Gastrocnemius medialis (tissue), 4 donors: ENCODE data around the gene UPK3B. TPM values are rescaled to one million over a fixed set of nuclear protein-coding genes. Genes with fewer than 3 reads are reported as not detected.
"Not testable (repeated sequence)": the region's sequence is repeated elsewhere in the genome, so short reads cannot be mapped to it uniquely, and the experiment has no call there.

Experiments
- ATAC-seq, 2 donors: fragments of 150-250 bp; one replicate each; pipeline ENCODE4 v1.9.1; 2016
- DNase-seq, 2 donors: peaks; one replicate each; pipeline ENCODE4 v3.0.0-alpha.2; 2019
- H3K27ac ChIP-seq, 4 donors: fragments of 200-600 bp; sonication (generic); 1 replicate in 1 of 4; 2 replicates in 3 of 4; pipeline ENCODE4 v1.5.1; 2016 to 2018; ENCODE audit warnings: mild to moderate bottlenecking in 2 of 4, moderate library complexity in 1 of 4
- H3K27me3 ChIP-seq, 3 donors: fragments of 200-600 bp; sonication (generic) in 2 of 3; 1 replicate in 1 of 3; 2 replicates in 2 of 3; pipeline versions ENCODE4 v1.5.1 to v1.6.0; 2016 to 2019; ENCODE audit warnings: mild to moderate bottlenecking in 1 of 3, moderate library complexity in 1 of 3
- H3K36me3 ChIP-seq, 2 donors: fragments of 200-600 bp; sonication (generic) in 1 of 2; one replicate each; pipeline ENCODE4 v1.5.1; 2017 to 2018
- H3K4me1 ChIP-seq, 2 donors: fragments of 200-600 bp; sonication (generic) in 1 of 2; one replicate each; pipeline ENCODE4 v1.5.1; 2016 to 2017; ENCODE audit warnings: mild to moderate bottlenecking in 2 of 2
- H3K4me3 ChIP-seq, 4 donors: fragments of 200-600 bp; sonication (generic) in 3 of 4; 1 replicate in 1 of 4; 2 replicates in 3 of 4; pipeline ENCODE4 v1.5.1; 2016 to 2019; ENCODE audit warnings: mild to moderate bottlenecking in 2 of 4
- H3K9me3 ChIP-seq, 3 donors: fragments of 200-600 bp; sonication (generic) in 2 of 3; 1 replicate in 1 of 3; 2 replicates in 2 of 3; pipeline ENCODE4 v1.5.1; 2016 to 2019
- in situ Hi-C, 4 donors: fragments of 200-750 bp; cut with MboI; loops; one replicate each; pipeline versions ENCODE4 v1.15.0 to v1.8.0; 2017; ENCODE audit warnings: low sequenced_read_pairs in 4 of 4
- intact Hi-C: fragments of 100-400 bp; cut with DNase I; formaldehyde crosslinking; loops from one replicate; pipeline ENCODE4 v1.15.1; 2023; ENCODE audit warnings: low total_unique reads
- total RNA-seq, 4 donors: library from RNA; depleted of rRNA; stranded (reverse); fragments of >200 nt; gene quantifications; one replicate each; pipeline versions ENCODE4 v1.1.0 to v1.2.3, GENCODE V29; 2016

UPK3B gene
- total RNA-seq, 4 donors from 2014 or later, result 0.22 to 0.92 (median 0.27) TPM; not detected in 1

DNA sequence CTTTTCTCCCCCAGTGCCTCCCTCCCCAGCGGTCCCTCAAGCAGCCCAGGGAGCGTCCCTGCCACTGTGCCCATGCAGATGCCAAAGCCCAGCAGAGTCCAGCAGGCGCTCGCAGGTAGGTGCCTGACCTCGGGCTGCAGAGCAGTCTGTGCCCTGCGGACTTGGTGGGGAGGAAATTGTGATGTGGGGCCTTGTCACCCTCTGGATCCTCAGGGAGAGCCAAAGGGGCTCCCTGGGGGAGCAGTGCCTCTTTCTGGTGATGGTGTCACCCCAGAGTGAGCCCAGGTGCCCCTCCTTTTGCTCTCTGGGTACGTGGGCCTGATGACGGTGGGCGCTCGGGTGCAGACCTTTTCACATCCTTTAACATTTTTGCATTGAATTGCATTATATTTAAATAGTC lies 18.2 kb upstream of the UPK3B start:
- intact Hi-C loops, H3K4me3 ChIP-seq, H3K4me1 ChIP-seq, in situ Hi-C loops, ATAC-seq, DNase-seq, H3K36me3 ChIP-seq, H3K27me3 ChIP-seq, H3K9me3 ChIP-seq, H3K27ac ChIP-seq: not testable (repeated sequence)

DNA sequence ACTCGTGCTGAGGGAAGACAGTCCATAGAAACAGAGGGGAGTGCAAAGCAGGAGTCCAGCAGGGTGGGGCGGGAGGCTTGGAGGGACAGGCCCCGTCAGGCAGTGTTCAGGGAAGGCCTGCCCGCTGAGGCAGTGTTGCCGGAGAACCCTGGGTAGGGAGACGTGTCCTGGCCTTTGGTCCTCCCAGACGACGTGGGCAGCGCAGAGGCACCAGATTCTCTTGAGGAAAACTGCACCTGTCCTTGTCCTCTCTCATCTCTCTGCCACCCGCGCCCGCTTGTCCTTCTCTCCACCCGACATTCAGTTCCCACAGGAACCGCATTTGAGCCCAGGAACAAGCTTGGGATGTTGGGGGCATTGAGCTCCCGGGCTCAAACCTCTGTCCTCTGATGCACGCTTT lies 14.6 kb upstream of the UPK3B start:
- H3K27me3 ChIP-seq, H3K4me3 ChIP-seq, H3K9me3 ChIP-seq, intact Hi-C loops, DNase-seq, H3K36me3 ChIP-seq, H3K4me1 ChIP-seq, H3K27ac ChIP-seq, in situ Hi-C loops, ATAC-seq: not testable (repeated sequence)

DNA sequence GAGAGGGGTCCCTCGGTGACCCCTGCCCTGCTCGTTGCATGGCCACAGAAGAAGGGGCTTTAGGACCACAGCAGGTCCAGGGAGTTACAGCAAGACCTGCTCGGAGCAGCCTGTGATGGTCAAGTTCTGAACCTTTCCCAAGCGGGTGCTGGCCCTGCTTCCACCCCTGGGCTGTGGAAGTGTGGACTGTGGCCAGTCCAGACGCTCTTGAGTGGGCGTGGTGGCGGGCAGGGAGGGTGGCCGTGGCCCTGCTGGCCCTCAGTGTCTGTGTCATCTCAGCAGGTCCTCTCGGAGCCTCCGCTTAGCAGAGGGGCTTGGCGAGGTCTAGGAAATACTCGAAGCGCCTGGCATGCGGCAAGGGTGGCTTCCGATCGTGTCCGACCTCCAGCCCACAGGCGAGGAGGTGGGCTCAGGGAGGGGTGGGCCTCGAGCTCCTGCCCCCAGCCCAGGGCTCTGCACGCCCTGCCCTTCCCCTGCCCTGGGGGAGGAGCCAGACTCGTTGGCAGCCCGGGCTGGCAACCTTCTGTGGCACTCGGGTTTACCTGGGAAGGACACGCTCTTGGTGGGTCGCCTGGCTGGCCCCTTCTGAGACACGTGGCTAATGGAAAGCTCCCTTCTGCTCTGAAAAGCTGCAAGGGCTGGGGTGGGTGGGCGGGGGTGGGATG lies 12.3 kb upstream of the UPK3B start:
- H3K4me3 ChIP-seq, H3K27ac ChIP-seq, H3K4me1 ChIP-seq, DNase-seq, H3K9me3 ChIP-seq, in situ Hi-C loops, intact Hi-C loops, H3K27me3 ChIP-seq, ATAC-seq, H3K36me3 ChIP-seq: not testable (repeated sequence)

DNA sequence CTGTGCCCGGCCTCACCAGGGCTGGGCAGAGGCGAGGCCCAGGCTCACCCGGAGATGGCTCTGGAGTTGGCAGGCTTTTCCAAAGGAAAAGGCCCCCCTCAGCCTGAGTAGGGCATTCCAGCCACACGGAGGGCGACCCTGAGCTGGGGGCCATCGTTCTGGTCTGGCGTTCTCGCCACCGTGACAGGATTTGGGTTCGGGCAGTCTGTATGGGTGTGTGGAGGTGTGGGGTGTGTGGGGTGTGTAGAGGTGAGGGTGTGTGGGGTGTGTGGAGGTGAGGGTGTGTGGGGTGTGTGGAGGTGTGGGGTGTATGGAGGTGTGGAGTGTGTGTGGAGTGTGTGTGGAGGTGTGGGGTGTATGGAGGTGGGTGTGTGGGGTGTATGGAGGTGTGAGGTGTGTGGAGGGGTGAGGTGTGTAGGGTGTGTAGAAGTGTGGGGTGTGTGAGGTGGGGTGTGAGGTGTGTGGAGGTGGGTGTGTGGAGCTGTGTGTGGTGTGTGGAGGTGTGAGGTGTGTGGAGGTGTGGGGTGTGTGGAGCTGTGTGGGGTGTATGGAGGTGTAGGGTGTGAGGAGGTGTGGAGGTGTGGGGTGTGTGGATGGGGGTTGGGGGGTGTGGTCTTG lies 11.7 kb upstream of the UPK3B start:
- H3K36me3 ChIP-seq, H3K27me3 ChIP-seq, intact Hi-C loops, H3K9me3 ChIP-seq, DNase-seq, ATAC-seq, H3K4me1 ChIP-seq, in situ Hi-C loops, H3K4me3 ChIP-seq, H3K27ac ChIP-seq: not testable (repeated sequence)

DNA sequence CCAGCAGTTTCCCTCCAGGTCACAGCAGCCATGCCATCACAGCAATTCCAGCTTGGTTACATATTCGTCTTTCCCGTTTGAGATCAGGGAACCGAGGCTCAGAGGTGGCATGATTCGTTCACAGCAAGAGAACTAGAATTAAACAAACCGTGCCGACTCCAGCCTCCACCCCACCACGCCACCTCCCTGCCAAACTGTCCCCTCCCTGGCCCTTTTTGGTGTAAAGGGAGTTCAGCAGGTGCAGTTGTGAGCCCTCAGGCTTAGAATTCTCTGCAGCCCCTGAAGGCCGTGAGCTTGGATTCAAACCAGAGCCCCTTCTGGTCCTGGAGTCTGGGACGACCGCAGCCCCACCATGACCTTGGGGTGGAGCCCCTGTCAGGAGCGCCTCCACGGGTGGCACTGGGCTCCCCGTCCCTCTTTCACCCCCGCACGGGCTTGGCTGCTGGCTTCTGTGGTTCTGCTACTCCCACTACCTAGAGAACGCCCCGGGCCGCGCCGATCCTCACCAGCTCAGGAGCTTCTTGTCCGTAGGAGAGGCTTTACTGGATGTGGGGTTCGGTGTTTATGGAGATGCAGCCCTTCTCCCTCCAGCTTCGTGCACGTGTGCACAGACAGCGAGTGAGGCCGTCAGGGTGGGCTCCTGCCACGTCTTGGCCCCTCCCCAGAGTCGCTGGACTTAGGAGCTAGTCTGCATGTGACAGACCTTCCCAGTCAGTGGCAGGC lies 11.0 kb upstream of the UPK3B start:
- H3K27ac ChIP-seq, H3K9me3 ChIP-seq, ATAC-seq, H3K27me3 ChIP-seq, DNase-seq, H3K4me3 ChIP-seq, H3K4me1 ChIP-seq, in situ Hi-C loops, intact Hi-C loops, H3K36me3 ChIP-seq: not testable (repeated sequence)

DNA sequence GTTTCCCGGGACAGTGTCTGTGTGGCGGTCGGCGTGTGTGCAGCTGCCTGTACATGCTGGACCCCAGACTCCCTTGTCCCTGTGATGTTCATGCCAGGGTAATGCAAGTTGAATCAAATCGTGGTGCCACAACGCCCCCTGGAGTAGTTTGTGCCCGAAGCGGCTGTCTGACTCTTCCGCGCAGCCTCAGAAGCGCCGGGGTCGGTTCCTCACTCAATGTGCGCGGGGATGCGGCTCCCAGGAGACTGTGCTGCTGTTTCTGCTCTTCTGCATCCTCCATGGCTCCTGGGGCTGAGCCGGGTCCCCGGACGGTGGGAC lies 10.5 kb upstream of the UPK3B start:
- H3K4me3 ChIP-seq, H3K27me3 ChIP-seq, in situ Hi-C loops, DNase-seq, H3K9me3 ChIP-seq, H3K36me3 ChIP-seq, intact Hi-C loops, H3K4me1 ChIP-seq, H3K27ac ChIP-seq, ATAC-seq: not testable (repeated sequence)

DNA sequence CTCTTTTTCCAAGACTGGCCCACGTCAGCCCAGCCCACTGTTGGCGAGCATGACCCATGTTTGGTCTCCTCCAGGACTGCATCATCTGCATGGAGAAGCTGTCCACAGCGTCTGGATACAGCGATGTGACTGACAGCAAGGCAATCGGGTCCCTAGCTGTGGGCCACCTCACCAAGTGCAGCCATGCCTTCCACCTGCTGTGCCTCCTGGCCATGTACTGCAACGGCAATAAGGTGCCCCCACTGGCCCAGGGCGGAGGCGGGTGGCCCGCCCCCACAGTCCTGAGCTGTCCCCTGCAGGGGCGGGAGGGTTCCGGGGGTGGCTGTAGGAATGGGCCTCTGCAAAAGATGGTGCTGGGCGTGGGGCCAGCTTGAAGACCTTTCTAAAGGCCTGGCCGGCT lies 8.1 kb upstream of the UPK3B start:
- intact Hi-C loops, H3K27ac ChIP-seq, ATAC-seq, H3K4me1 ChIP-seq, H3K9me3 ChIP-seq, in situ Hi-C loops, H3K4me3 ChIP-seq, H3K27me3 ChIP-seq, H3K36me3 ChIP-seq, DNase-seq: not testable (repeated sequence)

DNA sequence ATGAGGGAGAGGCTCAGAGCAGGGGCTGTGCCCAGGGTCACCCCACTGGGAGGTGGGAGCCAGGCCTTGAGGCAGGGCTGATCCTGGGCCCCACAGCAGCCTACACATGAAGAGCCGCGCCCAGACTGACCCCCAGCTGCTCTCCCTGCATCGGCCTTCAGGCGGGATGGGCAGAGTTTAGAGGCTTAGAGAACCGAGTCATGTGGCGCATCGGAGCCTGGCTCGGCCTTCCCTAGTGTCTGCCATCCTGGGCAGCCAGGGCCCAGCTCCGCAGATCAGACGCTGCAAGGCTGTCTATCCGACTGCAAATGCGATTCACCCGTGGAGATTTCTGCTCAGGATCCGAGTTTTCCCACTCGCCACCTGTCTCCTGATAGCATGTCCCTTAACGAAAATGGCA lies 7.5 kb upstream of the UPK3B start:
- H3K4me3 ChIP-seq, DNase-seq, H3K27ac ChIP-seq, H3K9me3 ChIP-seq, in situ Hi-C loops, H3K27me3 ChIP-seq, H3K4me1 ChIP-seq, ATAC-seq, intact Hi-C loops, H3K36me3 ChIP-seq: not testable (repeated sequence)

DNA sequence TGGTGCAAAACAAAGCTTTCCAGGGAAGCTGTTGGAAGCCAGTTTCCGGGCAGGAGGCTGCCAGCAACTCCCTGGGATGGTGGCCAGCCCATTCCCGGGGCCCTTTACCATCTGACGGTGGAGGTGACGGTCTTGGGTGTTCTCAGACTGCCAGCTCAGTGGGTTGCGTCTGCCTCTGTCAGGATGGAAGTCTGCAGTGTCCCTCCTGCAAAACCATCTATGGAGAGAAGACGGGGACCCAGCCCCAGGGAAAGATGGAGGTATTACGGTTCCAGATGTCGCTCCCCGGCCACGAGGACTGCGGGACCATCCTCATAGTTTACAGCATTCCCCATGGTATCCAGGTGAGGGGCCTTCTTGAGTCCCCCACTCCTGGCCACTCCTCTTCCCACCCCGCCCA lies 7.1 kb upstream of the UPK3B start:
- DNase-seq, in situ Hi-C loops: not testable (repeated sequence)

DNA sequence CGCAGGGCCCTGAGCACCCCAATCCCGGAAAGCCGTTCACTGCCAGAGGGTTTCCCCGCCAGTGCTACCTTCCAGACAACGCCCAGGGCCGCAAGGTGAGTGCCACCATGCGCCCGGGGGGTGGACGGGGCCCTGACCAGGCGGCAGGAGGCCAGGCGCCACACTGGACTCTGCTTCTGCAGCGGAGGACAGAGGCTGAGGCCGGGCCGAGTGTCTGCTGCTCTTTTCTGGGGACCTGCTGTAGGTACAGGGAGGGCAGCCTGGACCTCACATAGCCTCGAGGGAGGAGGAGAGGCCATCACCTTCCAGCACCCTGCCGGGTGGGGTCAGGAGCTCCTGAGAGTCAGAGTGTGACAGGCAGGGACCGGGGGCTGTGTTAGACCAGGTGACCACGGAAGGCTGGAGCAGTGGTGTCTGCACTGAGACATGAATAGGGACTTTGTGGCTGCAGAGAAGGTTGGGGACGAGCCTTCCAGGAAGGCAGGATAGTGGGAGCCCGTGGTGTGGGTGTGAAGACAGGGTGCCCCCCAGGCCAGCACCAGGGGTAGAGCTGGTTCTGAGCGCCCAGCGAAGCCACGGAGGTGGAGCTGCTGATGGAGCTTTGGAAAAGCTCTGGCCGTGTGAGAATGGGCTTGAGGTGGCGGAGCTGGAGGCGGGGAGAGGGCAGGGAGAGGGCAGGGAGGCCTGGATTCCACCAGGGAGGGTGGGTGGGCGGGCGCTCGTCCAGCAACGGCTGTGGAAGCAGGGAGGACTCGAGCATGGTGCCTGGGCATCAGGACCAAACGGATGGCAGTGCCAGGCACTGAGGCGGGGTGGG lies 5.8 kb upstream of the UPK3B start:
- in situ Hi-C loops, H3K4me3 ChIP-seq, H3K27ac ChIP-seq, DNase-seq, intact Hi-C loops, H3K4me1 ChIP-seq, H3K27me3 ChIP-seq, H3K36me3 ChIP-seq, ATAC-seq, H3K9me3 ChIP-seq: not testable (repeated sequence)

More for the DNA sequence above, 7.1 kb upstream of the UPK3B start:
- H3K27me3 ChIP-seq, ATAC-seq, H3K4me1 ChIP-seq, H3K4me3 ChIP-seq, H3K36me3 ChIP-seq, H3K9me3 ChIP-seq, intact Hi-C loops, H3K27ac ChIP-seq: not testable (repeated sequence)
